Measurements from ENCODE around the gene MTREX.

The MTREX gene

DNA sequence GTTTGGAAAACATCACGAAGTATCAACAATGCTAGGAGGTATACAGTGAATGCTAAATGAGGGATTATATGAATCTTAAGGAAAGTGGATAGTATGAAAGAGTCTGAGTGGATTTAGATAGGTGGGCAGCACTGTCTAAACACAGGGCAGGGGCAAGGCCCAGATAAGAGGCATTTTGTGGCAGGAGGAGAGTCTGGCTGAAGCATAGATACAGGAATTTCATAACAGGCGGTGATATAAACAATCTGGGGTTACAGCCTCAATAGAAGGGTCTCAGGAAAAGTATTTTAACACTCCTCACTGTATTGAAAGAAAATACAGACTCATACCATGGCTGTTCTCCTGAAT lies 130.0 kb downstream of the MTREX start:
- DNase-seq: no peak

DNA sequence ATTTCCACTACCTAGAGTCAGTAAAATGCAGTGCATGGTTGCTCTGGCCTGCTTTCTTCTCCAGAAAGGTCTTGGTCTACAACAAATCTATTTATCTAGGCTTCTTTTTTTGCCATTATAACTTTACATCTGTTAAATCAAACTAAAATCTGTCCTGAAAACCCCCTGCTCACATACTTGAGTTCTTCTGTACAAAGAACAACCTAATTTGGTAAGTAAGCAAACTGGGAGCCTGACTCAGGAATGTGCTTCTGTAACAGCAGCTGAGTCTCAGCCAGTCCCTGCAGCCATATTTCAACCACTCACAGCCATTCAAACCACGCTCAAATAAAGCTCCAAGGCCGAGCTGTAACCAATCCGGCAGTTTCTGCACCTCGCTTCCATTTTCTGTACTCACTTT lies 131.2 kb downstream of the MTREX start:
- no peak for DNase-seq

DNA sequence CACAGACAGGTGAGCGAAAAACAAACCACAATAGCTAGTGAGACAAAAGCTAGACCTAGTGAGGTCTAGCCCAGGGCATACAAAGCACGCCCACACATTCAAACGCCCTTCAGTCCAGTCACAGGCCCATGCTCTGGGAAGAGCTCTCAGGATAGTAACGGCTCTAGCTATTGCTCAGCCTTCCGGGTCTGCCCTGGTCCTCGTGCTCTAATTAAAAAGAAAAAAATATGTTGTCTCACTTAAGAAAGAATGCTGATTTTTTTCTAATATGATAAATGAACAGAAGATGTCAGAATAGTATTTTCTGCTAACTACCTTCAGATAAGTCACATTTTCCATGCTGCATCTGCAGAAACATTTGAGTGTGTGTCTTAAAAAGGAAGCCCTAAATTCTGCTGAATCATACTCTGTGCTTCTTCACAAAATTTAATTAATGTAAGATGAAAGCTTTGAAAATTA lies 132.4 kb downstream of the MTREX start:
- no peak for DNase-seq

DNA sequence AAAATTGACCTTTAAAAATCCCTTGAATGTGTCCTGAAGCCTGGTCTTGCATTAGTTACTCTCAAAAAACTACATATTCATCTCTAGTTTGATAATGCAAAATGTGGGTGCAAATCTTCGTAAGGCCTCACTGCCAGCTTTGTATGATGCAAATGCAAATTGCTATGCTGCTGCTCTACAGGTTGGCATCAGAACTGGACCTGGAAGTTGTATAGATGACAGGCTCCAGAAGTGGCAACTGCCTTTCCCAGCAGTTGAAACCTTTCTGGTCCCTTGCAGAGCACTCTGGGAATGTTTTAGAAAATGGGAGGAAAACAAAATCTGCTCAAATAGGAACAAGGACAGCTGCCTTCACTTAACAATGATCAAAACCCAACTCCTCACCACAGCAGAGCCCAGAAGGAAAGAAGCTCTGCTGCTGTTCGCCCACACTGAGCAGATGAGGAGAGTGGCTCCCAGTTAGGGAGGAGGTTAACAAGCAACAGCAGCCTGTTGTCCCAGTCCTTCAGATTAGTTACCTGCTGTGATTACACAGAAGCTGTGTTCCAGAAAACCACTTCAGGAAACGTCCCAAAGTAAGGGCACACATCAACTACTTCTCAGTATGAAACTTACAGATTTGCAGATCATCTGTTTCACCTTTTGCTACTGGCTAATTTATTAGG lies 133.4 kb downstream of the MTREX start:
- no peak for DNase-seq

DNA sequence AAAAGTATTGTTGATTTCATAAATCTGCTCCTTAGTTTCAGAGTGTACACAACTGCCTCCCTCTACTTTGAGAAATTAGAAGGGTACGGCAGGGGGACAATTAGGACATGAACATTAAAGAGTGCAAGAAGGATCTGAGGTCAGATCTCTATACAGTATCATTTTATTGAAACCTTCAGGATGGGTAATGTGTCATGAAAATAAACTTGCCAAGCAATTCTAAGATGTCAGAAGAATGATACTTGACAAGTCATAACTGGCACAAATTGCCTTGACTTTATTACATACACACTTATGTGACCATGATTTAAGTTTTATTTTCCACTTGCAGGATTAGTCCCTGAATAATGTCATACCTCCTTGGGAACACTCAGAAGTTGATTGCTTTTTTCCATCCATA lies 134.2 kb downstream of the MTREX start:
- DNase-seq: no peak

DNA sequence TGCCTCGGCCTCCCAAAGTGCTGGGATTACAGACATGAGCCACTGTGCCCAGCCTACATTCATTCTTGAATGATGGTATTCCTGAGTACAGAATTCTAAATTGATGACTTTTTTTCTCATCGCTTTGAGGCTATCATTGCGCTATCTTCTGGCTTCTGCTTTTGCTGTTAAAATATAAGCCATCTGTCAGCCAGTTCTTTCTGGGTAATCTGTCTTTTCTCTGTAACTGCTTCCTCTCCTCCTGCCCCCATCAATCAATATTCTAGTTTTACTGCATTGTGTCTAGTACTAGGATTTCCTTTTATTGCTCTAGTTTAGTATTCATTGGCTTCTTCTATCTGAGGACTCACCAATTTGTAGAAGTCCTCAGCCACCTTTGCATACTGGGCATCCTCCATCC lies 138.0 kb downstream of the MTREX start:
- DNase-seq: no peak

DNA sequence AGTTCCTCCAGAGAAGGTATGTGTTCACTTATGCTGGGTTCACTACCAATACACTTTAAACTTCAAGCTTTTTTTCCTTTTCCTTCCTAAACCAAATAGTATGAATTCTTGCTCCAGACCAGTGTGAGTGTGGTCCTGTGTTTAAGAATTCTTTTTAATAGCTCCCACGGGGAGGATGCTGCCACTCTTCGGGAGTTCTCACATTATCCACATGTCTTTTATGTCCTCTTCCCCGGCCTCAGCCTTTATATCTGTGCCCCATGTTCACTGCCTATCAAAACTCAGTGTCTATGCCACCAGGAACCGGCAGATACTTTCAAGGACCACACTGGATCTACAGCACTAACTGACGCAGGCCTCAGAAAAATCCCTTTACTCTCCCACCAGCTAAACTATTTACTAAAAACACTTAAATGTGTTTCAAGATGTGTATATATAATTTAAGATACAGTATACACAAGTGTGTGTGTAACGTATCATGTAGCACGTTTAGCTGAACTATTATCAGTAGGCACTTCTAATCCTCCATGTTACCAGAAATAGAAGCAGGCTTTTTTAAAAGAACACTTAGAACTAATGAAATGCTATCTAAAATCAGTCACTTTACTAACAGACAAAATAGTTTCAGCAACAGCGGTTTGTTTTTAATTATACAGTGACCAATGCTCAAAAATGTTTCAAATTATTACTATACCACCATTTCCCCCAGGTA lies 139.0 kb downstream of the MTREX start:
- no peak for DNase-seq

DNA sequence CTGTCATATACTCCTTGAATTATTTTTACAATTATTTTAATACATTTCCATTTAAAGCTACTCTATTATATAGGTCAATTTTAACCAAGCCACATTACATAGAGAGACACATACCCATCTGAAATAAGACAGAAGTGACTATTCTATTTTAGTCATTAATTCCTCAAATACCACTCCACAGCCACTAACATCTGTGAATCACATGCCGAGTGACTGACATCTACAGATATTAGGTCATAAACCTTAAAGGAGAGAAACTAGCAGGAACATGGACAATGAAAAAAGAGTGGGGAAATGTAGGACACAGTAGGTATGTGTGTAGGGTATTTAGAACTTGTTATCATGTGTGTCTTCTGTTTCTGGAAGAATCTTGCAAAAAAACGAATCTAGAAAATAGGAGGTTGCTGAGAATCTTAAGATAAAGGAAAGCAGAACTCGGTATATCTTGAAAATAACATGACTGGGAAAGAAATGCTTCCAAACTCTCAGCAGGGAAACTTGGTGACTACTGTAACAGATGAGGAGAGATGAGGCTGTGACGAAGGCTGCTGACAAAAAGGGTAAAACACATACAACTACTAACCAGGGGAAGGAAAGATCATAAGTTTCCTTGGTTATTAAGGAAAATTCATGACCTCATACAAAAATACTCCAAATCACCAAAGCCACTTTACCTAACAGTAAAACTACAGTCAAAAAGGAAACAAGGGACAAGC lies 142.4 kb downstream of the MTREX start:
- DNase-seq: no peak

DNA sequence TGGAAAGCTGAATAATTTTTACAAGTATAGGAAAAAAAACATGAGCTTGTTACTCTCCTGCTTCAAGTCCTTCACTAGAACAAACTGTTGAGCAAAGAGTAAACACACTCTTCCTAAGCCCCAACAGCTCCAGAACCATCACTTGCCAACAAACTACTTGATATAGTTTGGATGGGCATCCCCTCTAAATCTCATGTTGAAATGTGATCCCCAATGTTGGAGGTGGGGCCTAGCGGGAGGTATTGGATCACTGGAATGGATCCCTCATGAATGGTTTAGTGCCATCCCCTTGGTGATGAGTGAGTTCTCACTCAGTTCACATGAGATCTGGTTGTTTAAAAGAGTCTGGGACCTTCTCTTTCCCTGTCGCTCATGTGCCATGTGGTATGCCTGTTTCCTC lies 144.2 kb downstream of the MTREX start:
- DNase-seq: no peak

DNA sequence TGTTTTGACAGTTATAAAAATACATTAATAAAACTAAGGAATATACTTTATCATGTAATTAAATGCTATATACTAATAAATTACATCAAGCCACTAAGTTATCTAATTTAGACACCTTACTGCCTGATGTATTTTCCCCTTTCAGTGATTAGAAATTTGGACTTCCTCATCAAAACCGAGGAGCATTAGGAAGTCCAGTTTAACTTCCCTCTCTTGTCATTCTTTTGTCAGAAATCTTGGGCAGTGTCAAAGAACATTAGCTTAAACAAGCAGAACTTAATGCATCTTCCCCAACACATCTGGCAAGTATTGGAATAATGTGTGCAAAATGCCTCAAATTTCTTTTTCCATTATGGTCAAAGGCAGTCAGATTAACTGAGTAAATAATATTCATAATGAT lies 145.4 kb downstream of the MTREX start:
- DNase-seq: no peak

DNA sequence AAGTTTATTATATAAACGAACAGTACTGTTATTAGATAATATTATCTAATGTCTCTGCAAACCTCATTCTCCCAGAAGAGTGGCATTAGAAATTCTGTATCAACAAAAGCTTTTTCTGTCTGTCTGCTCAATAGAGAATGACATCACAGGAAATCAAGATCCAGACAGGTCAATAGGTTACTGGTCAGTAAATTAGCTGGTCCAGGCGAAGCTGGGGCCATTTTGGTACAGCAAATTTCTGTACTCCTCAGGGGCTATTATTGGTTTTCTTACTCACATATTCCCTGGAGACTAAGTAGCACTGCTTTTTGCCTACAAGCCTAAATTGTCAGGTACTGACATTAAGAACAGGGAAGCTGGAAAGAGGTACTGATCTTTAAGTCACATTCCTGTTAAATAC lies 146.5 kb downstream of the MTREX start:
- DNase-seq: no peak

DNA sequence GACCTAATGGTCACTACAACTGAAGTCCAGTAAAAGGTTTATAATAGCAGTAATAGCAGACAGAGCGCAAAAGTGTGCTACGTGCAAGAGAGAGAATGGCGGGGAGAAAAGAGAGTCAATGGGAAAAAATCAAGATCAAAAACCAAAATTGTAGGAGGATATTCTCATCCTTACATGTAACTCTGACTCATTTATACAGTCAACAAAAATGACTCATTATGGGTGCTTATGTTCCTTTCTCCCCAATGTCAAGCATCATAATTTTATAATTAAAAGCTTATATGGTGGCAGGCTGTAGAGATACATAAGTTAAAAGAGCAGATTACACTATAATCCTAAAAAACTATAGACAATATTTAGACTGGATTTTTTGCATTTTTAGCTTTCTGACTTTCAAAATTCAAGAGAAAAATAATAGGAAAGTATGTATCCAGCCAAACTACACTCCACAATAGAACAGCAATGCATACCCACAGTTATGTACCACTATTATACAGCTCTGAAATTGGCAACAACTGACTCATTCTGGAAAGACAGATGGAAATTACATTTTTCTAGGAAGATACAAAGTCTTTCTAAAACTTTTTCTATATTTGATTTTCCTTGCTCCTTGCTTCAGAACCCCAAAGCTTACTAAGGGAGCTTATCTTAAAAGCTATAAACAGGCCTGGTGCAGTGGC lies 148.6 kb downstream of the MTREX start:
- DNase-seq: no peak

DNA sequence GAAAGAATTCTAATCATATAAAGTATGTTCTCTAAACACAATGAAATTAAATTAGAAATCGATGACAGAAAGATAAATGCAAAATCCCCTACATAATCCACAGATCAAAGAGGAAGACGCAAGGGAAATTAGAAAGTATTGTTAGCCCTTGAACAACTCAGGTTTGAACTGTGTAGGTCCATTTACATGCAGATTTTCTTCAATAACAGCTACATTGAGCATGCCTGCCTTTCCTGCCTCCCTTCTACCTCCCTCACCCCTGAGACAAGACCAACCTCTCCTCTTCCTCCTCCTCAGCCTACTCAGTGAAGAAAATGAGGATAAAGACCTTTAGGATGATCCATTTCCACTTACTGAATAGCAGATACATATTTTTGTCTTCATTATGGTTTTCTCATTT lies 151.8 kb downstream of the MTREX start:
- DNase-seq: no peak

DNA sequence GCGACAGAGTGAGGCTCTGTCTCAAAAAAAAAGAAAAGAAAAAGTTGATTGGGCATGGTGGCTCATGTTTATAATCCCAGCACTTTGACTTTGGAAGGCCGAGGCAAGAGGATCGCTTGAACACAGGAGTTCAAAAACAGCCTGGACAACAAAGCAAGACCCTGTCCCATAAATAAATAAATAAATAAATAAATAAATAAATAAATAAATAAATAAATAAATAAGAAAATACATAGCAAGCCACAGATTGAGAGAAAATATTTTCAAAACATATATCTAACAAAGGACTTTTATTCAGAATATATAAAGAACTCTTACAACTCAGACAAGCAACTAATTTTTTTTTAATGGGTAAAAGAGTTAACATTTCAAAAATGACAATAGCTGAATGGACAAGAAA lies 155.8 kb downstream of the MTREX start:
- no peak for DNase-seq

DNA sequence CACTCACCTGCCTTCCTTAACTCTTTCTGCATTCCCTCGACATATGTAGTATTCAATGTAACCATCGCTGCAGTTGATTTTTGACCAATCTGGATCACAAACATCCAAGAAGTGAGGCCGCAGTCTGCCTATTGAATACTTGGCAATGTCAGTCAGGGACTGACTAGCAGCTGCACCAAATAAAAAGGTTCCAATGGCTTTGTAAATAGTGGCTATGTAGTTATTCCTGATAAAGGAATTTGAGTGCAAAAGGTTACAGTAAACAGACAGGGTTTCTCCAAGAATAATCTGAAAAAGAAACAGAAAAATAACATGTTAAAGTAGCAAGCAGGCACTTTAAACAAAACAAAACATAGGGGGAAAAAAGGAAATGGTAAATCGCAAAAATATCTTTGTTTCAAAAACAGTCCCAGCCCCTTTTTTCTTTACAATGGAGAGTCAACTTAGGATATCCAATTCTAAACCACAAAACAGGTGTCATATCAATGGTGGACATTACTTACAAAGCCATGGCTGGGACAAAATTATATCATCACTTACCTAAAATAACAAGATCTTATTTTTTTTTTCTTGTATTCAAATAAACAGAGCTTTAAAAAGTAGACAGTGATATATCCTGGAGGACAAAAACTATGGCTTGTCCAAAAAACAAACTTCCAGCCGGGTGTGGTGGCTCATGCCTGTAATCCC lies 160.2 kb downstream of the MTREX start:
- no peak for DNase-seq

DNA sequence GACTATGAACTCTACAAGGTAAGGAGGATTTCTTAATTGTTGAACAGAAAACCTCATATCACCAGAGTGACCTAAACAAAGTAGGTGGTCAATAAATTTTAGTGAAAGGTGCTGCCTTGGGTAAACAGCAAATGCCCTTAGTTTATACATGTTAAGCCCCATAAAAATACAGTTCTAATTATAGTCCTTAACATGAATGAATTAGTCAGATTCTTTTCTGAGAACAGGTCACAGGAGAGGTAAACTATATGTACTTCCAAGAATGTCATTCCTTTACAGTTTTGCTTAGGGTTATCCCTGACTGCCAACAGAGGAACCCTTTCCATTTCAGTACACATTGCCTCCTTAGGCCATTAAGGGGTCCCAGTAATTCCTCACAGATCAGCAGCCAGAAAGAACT lies 162.1 kb downstream of the MTREX start:
- DNase-seq: no peak

DNA sequence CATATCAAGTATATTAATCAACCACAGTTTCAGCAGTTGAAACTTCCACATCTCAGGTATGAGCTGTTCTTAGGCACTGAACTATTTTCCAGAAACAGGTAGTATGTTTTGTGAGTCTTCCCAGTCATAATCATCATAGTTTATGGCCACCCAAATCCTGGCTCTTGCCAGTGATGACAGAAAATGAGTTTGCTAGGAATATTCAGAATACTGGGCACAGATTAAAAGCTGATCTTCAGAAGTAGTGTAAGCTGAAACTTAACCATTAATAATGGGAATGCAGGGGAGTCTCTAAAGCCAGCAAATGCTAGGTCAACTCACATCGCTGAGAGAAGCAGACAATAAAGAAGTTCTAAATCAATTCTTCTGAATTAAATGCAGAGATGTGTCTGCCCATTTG lies 162.5 kb downstream of the MTREX start:
- no peak for DNase-seq

DNA sequence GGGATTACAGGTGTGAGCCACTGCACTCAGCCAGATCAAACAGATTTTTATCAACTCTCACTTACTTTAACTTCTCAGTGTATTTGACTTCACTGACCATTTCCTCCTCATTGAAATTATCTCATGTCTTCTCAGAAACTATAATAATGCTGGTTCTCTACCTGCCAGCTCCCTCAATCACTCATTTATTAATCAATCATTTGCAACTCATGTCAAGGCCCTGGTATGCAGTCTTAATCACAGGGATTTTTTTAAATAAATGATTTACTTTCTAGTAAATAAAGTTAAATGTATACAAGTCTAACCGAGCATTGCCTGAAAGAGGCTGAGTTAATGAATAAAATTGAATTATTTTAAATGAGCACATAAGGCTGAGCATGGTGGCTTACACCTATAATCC lies 163.7 kb downstream of the MTREX start:
- DNase-seq: no peak

DNA sequence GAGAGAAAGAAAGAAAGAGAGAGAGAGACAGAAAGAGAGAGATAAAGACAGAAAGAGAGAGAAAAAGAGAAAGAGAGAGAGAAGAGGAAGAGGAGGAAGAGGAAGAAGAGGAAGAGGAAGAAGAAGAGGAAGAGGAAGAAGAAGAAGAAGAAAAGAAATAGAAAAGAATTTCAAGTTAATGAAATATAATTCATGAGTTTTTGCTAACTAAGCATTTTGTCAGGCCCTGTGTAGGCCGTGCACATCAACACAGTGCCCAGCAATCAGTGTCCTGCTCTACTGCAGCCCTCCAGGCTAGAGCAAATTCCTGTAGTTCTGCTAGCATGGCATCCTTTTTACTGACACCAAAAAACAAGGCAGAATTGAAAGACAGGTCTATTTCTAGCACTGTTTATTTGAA lies 164.9 kb downstream of the MTREX start:
- no peak for DNase-seq

Data from NCI-H1092 treated with DMSO at 0.1 percent for 48 hours (cell line).